OCI-LY1 (cell line): Measurements from ENCODE around the gene MAPRE3.

Source experiments
- H2AFZ ChIP-seq: fragments of 200-600 bp; sonication (generic), shearing (Covaris generic); 2 replicates; pipeline ENCODE4 v1.6.0; 2014; ENCODE audit warnings: antibody characterized with exemption, mild to moderate bottlenecking, low read length
- H3F3A ChIP-seq: fragments of 200-600 bp; sonication (generic), shearing (Covaris generic); 2 replicates; pipeline ENCODE4 v1.6.0; 2014; ENCODE audit warnings: mild to moderate bottlenecking, antibody characterized with exemption, low read length, moderate library complexity; ENCODE audit not compliant: insufficient read depth
- H3K27ac ChIP-seq: fragments of 200-600 bp; sonication (generic); 2 replicates; pipeline ENCODE4 v1.5.1; 2014; ENCODE audit warnings: low read length, mixed run types, mild to moderate bottlenecking, low read depth; ENCODE audit not compliant: poor library complexity, severe bottlenecking
- H3K27me3 ChIP-seq: fragments of 200-600 bp; sonication (generic); 2 replicates; pipeline ENCODE4 v1.6.0; 2014; ENCODE audit warnings: antibody characterized with exemption, mild to moderate bottlenecking, low read length, moderate library complexity; ENCODE audit not compliant: insufficient read depth
- H3K36me3 ChIP-seq: fragments of 200-600 bp; sonication (generic); 2 replicates; pipeline ENCODE4 v1.6.1; 2014; ENCODE audit warnings: mild to moderate bottlenecking, antibody characterized with exemption, low read length, moderate library complexity, mixed read lengths; ENCODE audit not compliant: insufficient read depth
- H3K4me1 ChIP-seq: fragments of 200-600 bp; sonication (generic); 2 replicates; pipeline ENCODE4 v1.5.1; 2014; ENCODE audit warnings: mild to moderate bottlenecking, low read length, moderate library complexity; ENCODE audit not compliant: insufficient read depth, severe bottlenecking
- H3K4me2 ChIP-seq: fragments of 200-600 bp; sonication (generic), shearing (Covaris generic); 2 replicates; pipeline ENCODE4 v1.6.1; 2014; ENCODE audit warnings: low read length
- H3K4me3 ChIP-seq: fragments of 200-600 bp; sonication (generic); 2 replicates; pipeline ENCODE4 v1.5.1; 2014; ENCODE audit warnings: low read length, low read depth, mild to moderate bottlenecking, mixed read lengths; ENCODE audit not compliant: poor library complexity, severe bottlenecking
- H3K79me2 ChIP-seq: fragments of 200-600 bp; shearing (Covaris generic); 2 replicates; pipeline ENCODE4 v1.6.1; 2016; ENCODE audit warnings: mixed run types, low read length, mixed read lengths; ENCODE audit not compliant: insufficient read depth
- H3K9ac ChIP-seq: fragments of 200-600 bp; sonication (generic), shearing (Covaris generic); 2 replicates; pipeline ENCODE4 v1.6.1; 2014; ENCODE audit warnings: mild to moderate bottlenecking, low read length, mixed read lengths
- H3K9me2 ChIP-seq: fragments of 200-600 bp; sonication (generic), shearing (Covaris generic); 2 replicates; pipeline ENCODE4 v1.6.1; 2014; ENCODE audit warnings: low read depth, mild to moderate bottlenecking, low read length, mixed read lengths
- H3K9me3 ChIP-seq: fragments of 200-600 bp; shearing (Covaris generic); 2 replicates; pipeline ENCODE4 v1.6.1; 2014; ENCODE audit warnings: low read length, mixed read lengths
- H4K20me1 ChIP-seq: fragments of 200-600 bp; sonication (generic), shearing (Covaris generic); 2 replicates; pipeline ENCODE4 v1.6.0; 2016; ENCODE audit warnings: mild to moderate bottlenecking, low read length; ENCODE audit not compliant: insufficient read depth
- EZH2 ChIP-seq: fragments of 200-600 bp; sonication (generic), shearing (Covaris generic); IDR thresholded peaks from 2 replicates; pipeline ENCODE4 v1.8.0; 2017; ENCODE audit warnings: borderline replicate concordance, mixed run types, mild to moderate bottlenecking, antibody characterized with exemption, low read length, moderate library complexity, mixed read lengths
- TF ChIP-seq, protein P1 (sequence below): fragments of 200-600 bp; sonication (generic), shearing (Covaris generic); IDR thresholded peaks from 2 replicates; pipeline ENCODE4 v1.5.1; 2017; ENCODE audit warnings: mild to moderate bottlenecking, antibody characterized with exemption, low read length, moderate library complexity, mixed read lengths

Gene MAPRE3

DNA sequence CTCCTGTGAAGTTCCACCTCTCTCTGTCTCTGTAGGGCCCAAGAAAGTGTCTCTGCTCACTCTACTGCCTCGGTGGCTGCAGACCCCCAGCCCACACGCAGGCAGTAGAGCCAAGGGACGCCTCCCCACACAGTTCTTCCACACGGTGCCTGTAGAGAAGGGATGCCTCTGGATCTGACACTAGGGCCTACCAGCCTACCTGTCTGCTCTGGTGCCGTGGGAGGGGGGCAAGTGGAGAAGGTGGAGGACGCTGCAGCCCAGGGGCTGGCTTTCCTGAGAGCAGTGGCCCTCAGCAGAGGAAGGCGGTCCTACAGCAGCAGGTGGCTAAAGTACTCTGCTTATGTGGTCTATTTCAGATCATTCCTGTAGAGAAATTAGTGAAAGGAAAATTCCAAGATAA lies 53.3 kb downstream of the MAPRE3 start:
- H2AFZ ChIP-seq, result no peak overlapping the region
- H3K36me3 ChIP-seq, result no peaks in the 10 kb centered on the region
- no peaks in the 10 kb centered on the region for H3K4me1 ChIP-seq
- H3K27me3 ChIP-seq, result no peaks in the 10 kb centered on the region
- TF ChIP-seq, protein P1, sequence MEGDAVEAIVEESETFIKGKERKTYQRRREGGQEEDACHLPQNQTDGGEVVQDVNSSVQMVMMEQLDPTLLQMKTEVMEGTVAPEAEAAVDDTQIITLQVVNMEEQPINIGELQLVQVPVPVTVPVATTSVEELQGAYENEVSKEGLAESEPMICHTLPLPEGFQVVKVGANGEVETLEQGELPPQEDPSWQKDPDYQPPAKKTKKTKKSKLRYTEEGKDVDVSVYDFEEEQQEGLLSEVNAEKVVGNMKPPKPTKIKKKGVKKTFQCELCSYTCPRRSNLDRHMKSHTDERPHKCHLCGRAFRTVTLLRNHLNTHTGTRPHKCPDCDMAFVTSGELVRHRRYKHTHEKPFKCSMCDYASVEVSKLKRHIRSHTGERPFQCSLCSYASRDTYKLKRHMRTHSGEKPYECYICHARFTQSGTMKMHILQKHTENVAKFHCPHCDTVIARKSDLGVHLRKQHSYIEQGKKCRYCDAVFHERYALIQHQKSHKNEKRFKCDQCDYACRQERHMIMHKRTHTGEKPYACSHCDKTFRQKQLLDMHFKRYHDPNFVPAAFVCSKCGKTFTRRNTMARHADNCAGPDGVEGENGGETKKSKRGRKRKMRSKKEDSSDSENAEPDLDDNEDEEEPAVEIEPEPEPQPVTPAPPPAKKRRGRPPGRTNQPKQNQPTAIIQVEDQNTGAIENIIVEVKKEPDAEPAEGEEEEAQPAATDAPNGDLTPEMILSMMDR, result no peak
- TF ChIP-seq EZH2, result no peak
- H3K4me3 ChIP-seq, result no peak overlapping the region
- no peak overlapping the region for H3K4me2 ChIP-seq
- no peaks in the 10 kb centered on the region for H3F3A ChIP-seq
- no peaks in the 10 kb centered on the region for H4K20me1 ChIP-seq
- no peak overlapping the region for H3K27ac ChIP-seq
- no peaks in the 10 kb centered on the region for H3K9me3 ChIP-seq
- no peaks in the 10 kb centered on the region for H3K9me2 ChIP-seq
- H3K9ac ChIP-seq, result no peak overlapping the region
- H3K79me2 ChIP-seq, result no peaks in the 10 kb centered on the region

DNA sequence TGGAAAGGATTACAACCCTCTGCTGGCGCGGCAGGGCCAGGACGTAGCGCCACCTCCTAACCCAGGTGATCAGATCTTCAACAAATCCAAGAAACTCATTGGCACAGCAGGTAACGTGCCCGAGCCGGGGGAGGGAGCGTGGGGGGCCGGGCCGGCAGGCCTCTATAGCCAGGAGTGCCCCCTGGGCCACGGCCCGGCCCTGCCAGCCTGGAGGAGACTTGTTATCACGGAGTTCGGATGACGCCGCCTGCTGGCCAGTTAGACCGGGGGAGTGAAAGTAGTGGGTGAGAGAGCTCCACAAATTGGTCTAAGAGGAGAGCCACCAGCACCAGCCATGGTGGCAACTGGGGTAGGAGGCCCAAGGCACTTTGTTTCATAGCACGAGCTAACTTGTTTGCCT lies 53.8 kb downstream of the MAPRE3 start:
- no peaks in the 10 kb centered on the region for H3K79me2 ChIP-seq
- H3F3A ChIP-seq, result no peaks in the 10 kb centered on the region
- H3K4me3 ChIP-seq, result no peak overlapping the region
- H3K27ac ChIP-seq, result no peak overlapping the region
- no peak overlapping the region for H3K4me2 ChIP-seq
- no peaks in the 10 kb centered on the region for H3K27me3 ChIP-seq
- H3K4me1 ChIP-seq, result no peaks in the 10 kb centered on the region
- no peaks in the 10 kb centered on the region for H4K20me1 ChIP-seq
- H3K9ac ChIP-seq, result no peak overlapping the region
- H3K36me3 ChIP-seq, result no peaks in the 10 kb centered on the region
- H2AFZ ChIP-seq, result no peak overlapping the region
- no peaks in the 10 kb centered on the region for H3K9me2 ChIP-seq
- TF ChIP-seq, protein P1, result peak; percentile 67
- TF ChIP-seq EZH2, result no peak
- no peaks in the 10 kb centered on the region for H3K9me3 ChIP-seq

DNA sequence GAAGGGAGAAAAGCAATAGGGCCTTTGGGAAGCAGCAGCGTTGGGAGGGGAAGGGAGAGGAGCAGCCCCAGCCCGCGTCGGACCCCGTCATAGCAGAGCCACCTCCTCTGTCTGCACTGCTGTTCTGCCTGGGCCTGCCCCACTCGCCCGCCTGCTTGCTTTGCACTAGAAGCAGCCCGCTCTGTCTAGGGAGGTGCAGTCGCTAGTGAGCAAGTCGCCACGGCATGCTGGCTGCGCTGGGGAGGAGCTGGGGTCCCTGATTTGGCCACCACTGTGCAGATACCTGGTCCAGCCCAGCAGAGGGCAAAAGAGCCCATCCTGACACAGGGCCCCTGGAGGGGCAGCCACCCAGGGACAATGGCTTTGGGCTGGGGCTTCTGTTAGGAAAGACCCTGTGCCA lies 54.4 kb downstream of the MAPRE3 start:
- H3K9ac ChIP-seq, result no peak overlapping the region
- no peaks in the 10 kb centered on the region for H4K20me1 ChIP-seq
- no peaks in the 10 kb centered on the region for H3K9me2 ChIP-seq
- no peak overlapping the region for H3K4me3 ChIP-seq
- no peaks in the 10 kb centered on the region for H3K36me3 ChIP-seq
- TF ChIP-seq, protein P1, result no peak
- no peak for TF ChIP-seq EZH2
- H3F3A ChIP-seq, result no peaks in the 10 kb centered on the region
- H3K79me2 ChIP-seq, result no peaks in the 10 kb centered on the region
- no peak overlapping the region for H3K27ac ChIP-seq
- H3K9me3 ChIP-seq, result no peaks in the 10 kb centered on the region
- H3K27me3 ChIP-seq, result no peaks in the 10 kb centered on the region
- no peaks in the 10 kb centered on the region for H3K4me1 ChIP-seq
- no peak overlapping the region for H3K4me2 ChIP-seq
- no peak overlapping the region for H2AFZ ChIP-seq
